K562 (cell line): Measurements from ENCODE around the gene GPR107. TPM values are rescaled to one million over a fixed set of nuclear protein-coding genes. Genes with fewer than 3 reads are reported as not detected.

Source experiments
- ATAC-seq: fragments of 200-7000 bp; cut with Tn5 transposase; 3 replicates; pipeline ENCODE4 v1.9.1; 2020; ENCODE audit warnings: moderate library complexity
- BruUV-seq: library from RNA; stranded (reverse); fragments of 400-500 nt; replicated peaks from 2 replicates; lab custom pipeline; 2021; lab: Mats Ljungman, UMichigan
- CTCF ChIA-PET: fragments of 300-600 bp; formaldehyde crosslinking; extraction: SDS; loops from one replicate; lab custom pipeline; 2021; ENCODE audit warnings: low intra/inter-chr PET ratio; lab: Yijun Ruan, JAX
- POLR2A ChIA-PET: fragments of 300-600, 350-650 bp; sonication (Branson Sonifier 250); formaldehyde crosslinking; extraction: SDS; loops from one replicate; lab custom pipeline; 2021; ENCODE audit warnings: antibody characterized with exemption, inconsistent platforms; lab: Yijun Ruan, JAX
- DNase-seq, 4 experiments: peaks; one replicate each; pipeline versions ENCODE4 v3.0.0 to v3.0.0-alpha.2; 2011 to 2018; ENCODE audit warnings: low spot score in 3 of 4, mixed read lengths in 3 of 4; ENCODE audit errors: extremely low read depth in 1 of 4
- FAIRE-seq: peaks from 2 replicates; lab custom pipeline; 2011; peaks lifted over from hg19 to GRCh38; lab: Jason Lieb, UNC
- H2AFZ ChIP-seq: 2 replicates; pipeline ENCODE4 v1.6.0; 2011; ENCODE audit warnings: low read depth, low read length, control low read depth, inconsistent platforms
- H3K27ac ChIP-seq: fragments of 200-600 bp; 3 replicates; pipeline ENCODE4 v1.8.0; 2011; ENCODE audit warnings: low read depth, mild to moderate bottlenecking, control low read depth, inconsistent platforms, low read length, moderate library complexity, mixed read lengths; ENCODE audit errors: extremely low read depth
- H3K27me3 ChIP-seq, 2 experiments: fragments of 300-600 bp in 1 of 2; 2 replicates in 1 of 2; 3 replicates in 1 of 2; pipeline versions ENCODE4 v1.6.0 to v1.8.0; 2011; ENCODE audit warnings: inconsistent platforms in 2 of 2, low read length in 2 of 2, mild to moderate bottlenecking in 1 of 2, mixed read lengths in 1 of 2, moderate library complexity in 1 of 2; ENCODE audit not compliant: control insufficient read depth in 2 of 2, insufficient read depth in 2 of 2
- H3K36me3 ChIP-seq: fragments of 300-600 bp; 3 replicates; pipeline ENCODE4 v1.8.0; 2011; ENCODE audit warnings: mild to moderate bottlenecking, low read length, inconsistent platforms; ENCODE audit not compliant: control insufficient read depth, insufficient read depth
- H3K4me1 ChIP-seq, 2 experiments: fragments of 200-600 bp in 1 of 2; replicated peaks in 1 of 2; 2 replicates in 1 of 2; 3 replicates in 1 of 2; pipeline versions ENCODE4 v1.5.1 to v1.8.0; 2011; ENCODE audit warnings: inconsistent platforms in 2 of 2, low read length in 2 of 2, mild to moderate bottlenecking in 1 of 2, mixed read lengths in 1 of 2, moderate library complexity in 1 of 2; ENCODE audit not compliant: control insufficient read depth in 2 of 2, insufficient read depth in 2 of 2
- H3K4me2 ChIP-seq: 2 replicates; pipeline ENCODE4 v1.6.1; 2011; ENCODE audit warnings: low read length, control low read depth, inconsistent platforms, mixed read lengths; ENCODE audit not compliant: insufficient read depth
- H3K4me3 ChIP-seq: fragments of 200-600 bp; sonication (generic), shearing (Covaris generic); 2 replicates; pipeline ENCODE4 v1.5.1; 2016; ENCODE audit warnings: control low read depth, inconsistent platforms
- H3K79me2 ChIP-seq: fragments of 200-600 bp; 3 replicates; pipeline ENCODE4 v1.8.0; 2011; ENCODE audit warnings: low read length, inconsistent platforms; ENCODE audit not compliant: control insufficient read depth, insufficient read depth
- H3K9ac ChIP-seq, 2 experiments: 2 replicates each; pipeline versions ENCODE4 v1.6.0 to v1.6.1; 2011; ENCODE audit warnings: low read depth in 2 of 2, low read length in 2 of 2, control low read depth in 1 of 2, inconsistent platforms in 1 of 2, mild to moderate bottlenecking in 1 of 2, mixed read lengths in 1 of 2; ENCODE audit not compliant: insufficient read depth in 1 of 2
- H3K9me1 ChIP-seq: one replicate; pipeline ENCODE4 v1.6.0; 2011; ENCODE audit warnings: inconsistent platforms, mild to moderate bottlenecking, low read length, moderate library complexity; ENCODE audit not compliant: control insufficient read depth, insufficient read depth
- H3K9me3 ChIP-seq: replicated peaks from 2 replicates; pipeline ENCODE4 v1.5.1; 2011; ENCODE audit warnings: low read depth, low read length, inconsistent platforms; ENCODE audit not compliant: control insufficient read depth, insufficient read depth
- H4K20me1 ChIP-seq: replicated peaks from 2 replicates; pipeline ENCODE4 v1.6.1; 2011; ENCODE audit warnings: low read length, inconsistent platforms, mixed read lengths; ENCODE audit not compliant: control insufficient read depth, insufficient read depth
- CHD1 ChIP-seq: fragments of 200-600 bp; sonication (generic); IDR thresholded peaks from one replicate; pipeline ENCODE4 v1.6.1; 2012; ENCODE audit warnings: mild to moderate bottlenecking, moderate library complexity, low read length, inconsistent platforms
- KLF13 ChIP-seq: fragments of 450-650 bp; IDR thresholded peaks from 2 replicates; pipeline ENCODE4 v1.6.1; 2016; ENCODE audit warnings: missing genetic modification characterization, low read depth, mild to moderate bottlenecking, missing compliant biosample characterization, moderate library complexity, borderline replicate concordance
- PRDM10 ChIP-seq: fragments of 450-650 bp; IDR thresholded peaks from 2 replicates; pipeline ENCODE4 v1.6.1; 2018; ENCODE audit not compliant: partially characterized antibody
- PTTG1 ChIP-seq: fragments of 450-650 bp; IDR thresholded peaks from 2 replicates; pipeline ENCODE4 v1.6.1; 2016; ENCODE audit warnings: low read depth, mild to moderate bottlenecking, missing genetic modification characterization, missing compliant biosample characterization
- U2AF2 ChIP-seq: fragments of 200-400 bp; formaldehyde crosslinking; optimal IDR thresholded peaks from 2 replicates; pipeline ENCODE3; 2017; ENCODE audit warnings: low read depth, mild to moderate bottlenecking, low read length
- ZHX1 ChIP-seq: fragments of 150-350 bp; conservative IDR thresholded peaks from 2 replicates; pipeline ENCODE4 v1.6.1; 2014; ENCODE audit warnings: low read length
- ZNF217 ChIP-seq: sonication (generic); formaldehyde crosslinking; IDR thresholded peaks from 2 replicates; pipeline ENCODE4 v1.8.0; 2022; ENCODE audit warnings: mild to moderate bottlenecking, missing genetic modification reagents
- ZNF778 ChIP-seq: fragments of 450-650 bp; formaldehyde crosslinking; IDR thresholded peaks from 2 replicates; pipeline ENCODE4 v1.4.0; 2020; ENCODE audit warnings: mild to moderate bottlenecking, moderate library complexity
- WGBS: fragments of 100-300 bp; shearing (Covaris generic); methylation state at CpG from one replicate; pipeline ENCODE4 v1.1.6; 2016; ENCODE audit warnings: low coverage, mixed read lengths; ENCODE audit not compliant: insufficient coverage; ENCODE audit errors: missing lambda C conversion rate; 5-methylcytosine and 5-hydroxymethylcytosine counted together
- in situ Hi-C: fragments of 300-500 bp; cut with MboI; formaldehyde crosslinking; loops from 4 replicates; pipeline ENCODE4 v1.15.0; 2018; ENCODE audit warnings: inconsistent platforms, mixed read lengths
- intact Hi-C: fragments of 100-400 bp; cut with micrococcal nuclease; formaldehyde crosslinking; loops from 2 replicates; pipeline ENCODE4 v1.14.2; 2022
- polyA plus RNA-seq, 8 experiments: library from polyadenylated mRNA; depleted of rRNA in 4 of 8; stranded (reverse) in 5 of 8; unstranded in 3 of 8; fragments of >200 nt; fragmentation: Nextera tagmentation in 2 of 8; fragmentation: Illumina TruSeq in 1 of 8; extraction: Ambion mirVana in 2 of 8; extraction: Trizol in 1 of 8; gene quantifications; 2 replicates each; pipeline versions ENCODE4 v1.2.1 to v1.2.3, GENCODE V29; 2011 to 2014; ENCODE audit warnings: inconsistent platforms in 1 of 8, missing spikeins in 1 of 8
- total RNA-seq, 7 experiments: library from RNA; depleted of rRNA in 6 of 7; stranded (reverse); fragments of >200 nt in 6 of 7; fragmentation: Illumina TruSeq in 2 of 7; extraction: Trizol in 2 of 7; gene quantifications; 2 replicates each; pipeline versions ENCODE4 v1.2.1 to v1.2.3, GENCODE V29; 2011 to 2021; ENCODE audit warnings: low replicate concordance in 1 of 7
- TF ChIP-seq, protein P1 (sequence below): fragments of 200-800 bp; sonication (Bioruptor generic); IDR thresholded peaks from 2 replicates; pipeline ENCODE4 v1.6.1; 2017; ENCODE audit warnings: missing genetic modification characterization, missing compliant biosample characterization
- TF ChIP-seq, protein P2 (sequence below): fragments of 450-650 bp; formaldehyde crosslinking; IDR thresholded peaks from 2 replicates; pipeline ENCODE4 v1.4.0; 2020; ENCODE audit warnings: mild to moderate bottlenecking
- TF ChIP-seq, protein P3 (sequence below): fragments of 450-650 bp; formaldehyde crosslinking; IDR thresholded peaks from 2 replicates; pipeline ENCODE4 v1.4.0; 2022; ENCODE audit warnings: missing genetic modification characterization
- TF ChIP-seq, protein P4 (sequence below): fragments of 250-450 bp; sonication (Bioruptor Pico); IDR thresholded peaks from 2 replicates; pipeline ENCODE4 v1.9.0; 2021; ENCODE audit warnings: mild to moderate bottlenecking

The GPR107 gene
- total and polyA plus RNA-seq, 9 of the 15 experiments (the other 6 are each of a cell fraction or from before 2014, with no cell fraction given): 3.2 to 34.6 (median 14.4) TPM

DNA sequence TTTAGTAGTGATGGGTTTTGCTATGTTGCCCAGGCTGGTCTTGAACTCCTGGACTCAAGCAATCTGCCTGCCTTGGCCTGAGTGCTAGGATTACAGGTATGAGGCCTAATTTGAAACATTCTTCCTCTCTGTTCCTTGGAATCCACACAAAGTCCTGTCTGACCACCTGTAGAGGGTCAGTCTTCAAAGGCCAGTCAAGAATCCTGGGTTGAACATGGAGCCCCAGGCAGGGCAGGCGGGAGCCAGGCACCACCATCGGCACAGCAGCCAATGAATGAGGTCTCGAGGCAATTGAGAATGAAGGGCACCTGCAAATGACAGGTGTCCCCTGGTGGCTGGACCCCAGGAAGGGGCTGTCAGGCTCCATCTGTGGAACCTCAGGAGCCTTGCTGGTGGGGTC, 101.1 kb downstream of the GPR107 start:
- Histone ChIP-seq H3K9me3 (no peaks in the 10 kb centered on the region), H3K9ac (no peak overlapping the region), H3K36me3 (no peaks in the 10 kb centered on the region), H3K27ac (no peak overlapping the region), H3K4me2 (no peak overlapping the region), H3K27me3 (peaks cover 0 to 10% of the 10 kb centered on the region in 2 experiments; a peak in 2 of 5 replicates), H3K9me1 (no peaks in the 10 kb centered on the region), H3K79me2 (no peaks in the 10 kb centered on the region), H2AFZ (no peak overlapping the region), H3K4me1 (peaks cover 5 to 7% of the 10 kb centered on the region in 2 experiments; a peak in 3 of 5 replicates), H4K20me1 (no peaks in the 10 kb centered on the region), H3K4me3 (no peak overlapping the region)
- TF ChIP-seq CHD1: no peak
- TF ChIP-seq, protein P1, sequence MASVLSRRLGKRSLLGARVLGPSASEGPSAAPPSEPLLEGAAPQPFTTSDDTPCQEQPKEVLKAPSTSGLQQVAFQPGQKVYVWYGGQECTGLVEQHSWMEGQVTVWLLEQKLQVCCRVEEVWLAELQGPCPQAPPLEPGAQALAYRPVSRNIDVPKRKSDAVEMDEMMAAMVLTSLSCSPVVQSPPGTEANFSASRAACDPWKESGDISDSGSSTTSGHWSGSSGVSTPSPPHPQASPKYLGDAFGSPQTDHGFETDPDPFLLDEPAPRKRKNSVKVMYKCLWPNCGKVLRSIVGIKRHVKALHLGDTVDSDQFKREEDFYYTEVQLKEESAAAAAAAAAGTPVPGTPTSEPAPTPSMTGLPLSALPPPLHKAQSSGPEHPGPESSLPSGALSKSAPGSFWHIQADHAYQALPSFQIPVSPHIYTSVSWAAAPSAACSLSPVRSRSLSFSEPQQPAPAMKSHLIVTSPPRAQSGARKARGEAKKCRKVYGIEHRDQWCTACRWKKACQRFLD (CRISPR knock-in tag): no peak
- TF ChIP-seq ZNF217 (CRISPR knock-in tag): no peak
- no peak for TF ChIP-seq PTTG1 (tag)
- TF ChIP-seq, protein P2, sequence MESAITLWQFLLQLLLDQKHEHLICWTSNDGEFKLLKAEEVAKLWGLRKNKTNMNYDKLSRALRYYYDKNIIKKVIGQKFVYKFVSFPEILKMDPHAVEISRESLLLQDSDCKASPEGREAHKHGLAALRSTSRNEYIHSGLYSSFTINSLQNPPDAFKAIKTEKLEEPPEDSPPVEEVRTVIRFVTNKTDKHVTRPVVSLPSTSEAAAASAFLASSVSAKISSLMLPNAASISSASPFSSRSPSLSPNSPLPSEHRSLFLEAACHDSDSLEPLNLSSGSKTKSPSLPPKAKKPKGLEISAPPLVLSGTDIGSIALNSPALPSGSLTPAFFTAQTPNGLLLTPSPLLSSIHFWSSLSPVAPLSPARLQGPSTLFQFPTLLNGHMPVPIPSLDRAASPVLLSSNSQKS: no peak
- TF ChIP-seq, protein P3, sequence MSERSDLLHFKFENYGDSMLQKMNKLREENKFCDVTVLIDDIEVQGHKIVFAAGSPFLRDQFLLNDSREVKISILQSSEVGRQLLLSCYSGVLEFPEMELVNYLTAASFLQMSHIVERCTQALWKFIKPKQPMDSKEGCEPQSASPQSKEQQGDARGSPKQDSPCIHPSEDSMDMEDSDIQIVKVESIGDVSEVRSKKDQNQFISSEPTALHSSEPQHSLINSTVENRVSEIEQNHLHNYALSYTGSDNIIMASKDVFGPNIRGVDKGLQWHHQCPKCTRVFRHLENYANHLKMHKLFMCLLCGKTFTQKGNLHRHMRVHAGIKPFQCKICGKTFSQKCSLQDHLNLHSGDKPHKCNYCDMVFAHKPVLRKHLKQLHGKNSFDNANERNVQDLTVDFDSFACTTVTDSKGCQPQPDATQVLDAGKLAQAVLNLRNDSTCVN: no peak
- no peak for TF ChIP-seq KLF13 (tag)
- no peak for TF ChIP-seq ZNF778 (CRISPR knock-in tag)
- no peak for TF ChIP-seq U2AF2
- no peak for TF ChIP-seq ZHX1
- TF ChIP-seq PRDM10: no peak
- TF ChIP-seq, protein P4, sequence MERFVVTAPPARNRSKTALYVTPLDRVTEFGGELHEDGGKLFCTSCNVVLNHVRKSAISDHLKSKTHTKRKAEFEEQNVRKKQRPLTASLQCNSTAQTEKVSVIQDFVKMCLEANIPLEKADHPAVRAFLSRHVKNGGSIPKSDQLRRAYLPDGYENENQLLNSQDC (CRISPR knock-in tag): no peak
- ATAC-seq (no peak), FAIRE-seq (no peak), DNase-seq (no peak)
- ChIA-PET POLR2A (no interaction called here), CTCF (no interaction called here)
- in situ Hi-C loops: no loop called here
- intact Hi-C loops: no loop called here
- 66% methylated on average over 3 of the region's 3 CpGs for WGBS
- no TSS peak for BruUV-seq
